HG03135 (cell line): Measurements from ENCODE around the gene KIAA0040.

Source experiments
- ATAC-seq: cut with Tn5 transposase; IDR thresholded peaks from one replicate; pipeline ENCODE4 v1.9.1; 2021; ENCODE audit warnings: mild to moderate bottlenecking, moderate library complexity; ENCODE audit not compliant: unreplicated experiment

The KIAA0040 gene

DNA sequence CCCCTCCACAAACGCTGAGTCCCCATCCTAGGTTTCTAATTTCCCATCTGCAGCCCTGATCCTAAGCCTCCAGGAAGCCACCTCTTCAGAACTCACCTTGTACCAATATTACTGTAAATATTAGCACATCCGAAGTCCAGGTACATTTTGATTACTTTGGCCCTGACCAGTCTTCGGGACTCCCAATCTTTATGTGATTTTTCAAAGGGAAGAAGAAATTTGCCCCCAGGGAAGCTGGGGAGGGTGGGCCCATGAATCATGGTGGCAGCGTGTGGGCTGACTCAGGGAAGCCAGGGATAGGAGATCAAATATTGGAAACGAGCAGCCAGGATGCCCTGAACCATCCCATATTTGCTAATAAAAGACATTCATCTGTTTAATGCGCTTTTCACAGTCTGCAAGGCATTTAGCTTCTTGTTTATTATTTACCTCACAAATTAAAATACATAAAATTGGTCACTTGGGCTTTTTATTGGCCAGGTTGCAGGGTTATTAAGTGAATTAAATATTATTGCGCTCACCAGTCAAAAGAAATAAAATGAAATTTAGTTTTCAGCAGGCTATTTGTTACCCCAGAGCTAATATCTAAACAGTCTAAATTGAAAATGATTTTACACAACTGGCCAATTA is 46.6 kb downstream of the KIAA0040 start:
- no peak for ATAC-seq

DNA sequence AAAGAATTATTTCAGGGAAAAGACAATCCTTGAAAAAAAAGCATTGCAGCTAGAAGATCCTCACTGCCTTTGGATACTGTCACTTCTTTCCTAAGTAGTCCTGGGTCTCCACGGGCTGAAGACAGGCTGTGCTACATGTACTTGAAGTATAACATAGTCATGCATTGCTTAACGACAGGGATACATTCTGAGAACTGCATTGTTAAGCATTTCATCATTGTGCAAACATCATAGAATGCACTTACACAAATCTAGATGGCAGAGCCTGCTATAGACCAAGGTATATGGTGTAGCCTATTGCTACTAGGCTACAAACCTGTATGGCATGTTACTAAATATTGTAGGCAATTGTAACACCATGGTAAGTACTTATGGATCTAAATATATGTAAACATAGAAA is 54.0 kb downstream of the KIAA0040 start:
- no peak for ATAC-seq

DNA sequence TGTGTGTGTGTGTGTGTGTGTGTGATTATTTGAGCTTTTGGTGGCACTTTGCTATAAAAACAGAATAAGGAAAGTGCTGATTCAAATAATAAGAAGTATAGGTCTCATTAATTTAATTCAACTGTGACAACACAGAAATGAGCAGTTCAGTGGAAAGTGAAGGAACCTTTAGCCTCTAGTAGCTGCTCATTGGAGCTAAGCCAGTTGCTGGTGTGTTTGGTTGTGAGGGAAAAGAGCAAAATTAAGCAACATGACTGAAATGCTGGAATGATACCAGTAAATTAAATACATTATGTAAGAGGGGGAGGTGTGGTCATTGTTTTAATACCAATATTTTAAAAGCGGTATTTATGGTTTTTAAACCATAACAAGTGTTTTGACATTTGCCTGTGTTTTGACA is 55.2 kb downstream of the KIAA0040 start:
- no peak for ATAC-seq

DNA sequence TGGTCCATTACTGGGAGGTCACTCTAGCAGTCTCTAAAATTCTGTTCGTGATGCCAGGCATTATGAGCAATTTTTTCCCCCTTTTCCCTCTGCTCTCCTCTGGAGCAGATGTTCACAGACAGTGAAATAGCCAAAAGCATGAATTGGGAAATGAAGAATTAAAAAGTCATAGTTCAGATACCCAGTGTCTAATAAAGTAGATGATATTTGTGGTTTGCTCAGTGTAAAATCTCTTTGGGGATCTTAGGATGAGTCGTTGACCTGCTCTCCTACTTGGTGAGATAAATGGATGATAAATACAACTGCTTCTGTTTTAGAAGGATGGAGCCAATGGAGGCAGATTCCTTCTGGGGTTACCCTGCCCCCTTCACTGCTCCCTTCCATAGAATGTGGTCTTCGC is 56.3 kb downstream of the KIAA0040 start:
- ATAC-seq, result no peak

DNA sequence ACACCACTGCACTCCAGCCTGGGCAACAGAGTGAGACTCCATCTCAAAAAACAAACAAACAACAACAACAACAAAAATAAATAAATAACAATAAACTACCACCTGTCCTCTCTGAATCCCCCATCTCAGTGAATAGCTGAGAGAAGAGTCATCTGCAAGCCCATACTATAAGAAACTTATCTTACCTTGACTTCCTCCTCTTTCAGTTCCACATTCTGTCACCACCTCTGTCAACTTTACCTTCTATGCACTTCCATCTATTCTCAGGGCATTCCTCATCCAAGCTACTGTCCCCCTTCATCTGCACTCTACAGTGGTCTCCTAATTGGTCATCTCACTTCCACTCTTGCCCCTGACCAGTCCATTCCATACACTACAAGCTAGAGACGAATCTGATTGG is 58.1 kb downstream of the KIAA0040 start:
- ATAC-seq, result no peak

DNA sequence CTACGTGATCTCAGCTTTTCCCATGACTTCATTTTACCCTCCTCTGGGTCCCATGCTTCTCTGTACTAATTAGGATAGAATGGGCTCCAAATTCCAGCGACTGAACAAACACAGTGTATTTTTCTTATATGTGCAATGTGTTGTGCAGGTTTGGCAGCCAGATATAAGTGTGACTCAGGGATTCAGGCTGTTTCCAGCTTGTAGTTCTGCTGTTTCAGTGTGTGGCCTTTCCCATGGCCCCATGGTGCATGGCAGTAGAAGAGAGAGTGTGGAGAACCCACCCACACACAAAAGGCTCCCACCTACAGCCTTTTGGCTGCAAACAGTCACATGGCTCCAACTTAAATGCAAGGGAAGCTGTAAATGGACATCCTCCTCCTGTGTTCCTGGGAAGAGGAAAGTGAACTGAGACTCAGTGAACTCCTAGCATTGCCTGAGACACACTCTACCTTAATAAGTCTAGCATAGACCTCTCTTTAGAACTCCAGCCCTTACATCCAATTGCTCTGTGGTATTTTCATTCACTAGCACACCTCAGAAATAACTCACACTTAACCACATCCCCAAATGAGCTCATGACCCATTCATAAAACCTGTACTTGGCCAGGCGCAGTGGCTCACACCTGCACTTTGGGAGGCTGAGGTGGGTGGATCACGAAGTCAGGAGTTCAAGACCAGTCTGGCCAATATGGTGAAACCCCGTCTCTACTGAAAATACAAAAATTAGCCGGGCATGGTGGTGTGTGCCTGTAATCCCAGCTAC is 58.7 kb downstream of the KIAA0040 start:
- no peak for ATAC-seq

DNA sequence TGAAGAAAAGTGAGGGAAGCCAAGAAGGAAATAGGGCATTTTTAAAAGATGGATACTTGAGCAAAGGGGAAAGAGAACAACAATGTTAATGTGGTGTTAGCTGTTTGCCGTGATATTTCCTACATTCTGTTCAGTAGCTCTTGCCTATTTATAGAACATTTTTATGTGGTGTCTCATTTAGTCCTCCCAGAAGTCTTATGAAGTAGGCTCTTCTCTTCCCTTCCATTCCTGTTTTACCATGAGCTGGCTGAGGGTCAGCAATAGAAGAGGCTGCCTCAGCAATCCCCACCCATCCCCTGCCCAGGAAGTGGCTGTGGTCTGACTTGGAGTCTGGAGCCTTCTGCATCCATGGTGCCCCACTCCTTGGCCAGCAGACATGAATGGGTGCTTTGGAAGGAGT is 60.1 kb downstream of the KIAA0040 start:
- no peak for ATAC-seq

DNA sequence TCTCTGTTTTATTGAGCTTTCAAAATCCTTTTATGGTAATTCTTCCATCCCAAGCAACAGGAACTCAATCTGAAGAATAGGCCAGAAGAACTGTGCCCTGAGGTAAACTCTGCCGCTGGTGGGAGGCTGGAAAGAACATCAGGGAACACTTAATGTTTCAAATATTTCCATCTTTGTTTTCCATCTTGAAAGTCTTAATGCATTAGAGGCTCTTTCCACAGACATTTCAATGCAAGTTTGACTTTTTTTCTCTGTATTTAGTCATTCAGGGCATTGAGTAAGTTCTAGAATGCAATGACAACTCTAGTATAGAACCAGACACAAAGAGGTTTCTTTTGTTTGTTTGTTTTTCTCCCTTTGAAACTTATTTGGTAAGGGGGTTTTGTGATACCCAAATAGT is 61.5 kb downstream of the KIAA0040 start:
- no peak for ATAC-seq

DNA sequence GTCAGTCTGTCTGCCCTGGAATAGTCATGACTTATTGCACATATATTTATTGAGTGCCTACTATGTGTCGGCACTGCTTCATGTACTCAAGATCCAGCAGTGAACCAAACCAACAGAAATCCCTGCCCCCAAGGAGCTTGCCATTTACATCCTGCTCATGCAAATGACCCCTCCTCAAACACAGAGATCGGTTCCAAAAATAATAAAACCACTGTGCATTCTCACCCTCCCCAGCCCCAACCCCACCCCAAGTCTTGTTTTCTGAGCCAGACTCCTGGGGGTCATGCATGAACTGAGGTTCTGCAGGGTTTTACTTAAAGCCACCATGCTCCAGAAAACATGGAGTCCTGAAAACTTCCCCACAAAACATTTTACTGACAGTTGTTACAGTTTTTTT is 61.9 kb downstream of the KIAA0040 start:
- ATAC-seq, result no peak

DNA sequence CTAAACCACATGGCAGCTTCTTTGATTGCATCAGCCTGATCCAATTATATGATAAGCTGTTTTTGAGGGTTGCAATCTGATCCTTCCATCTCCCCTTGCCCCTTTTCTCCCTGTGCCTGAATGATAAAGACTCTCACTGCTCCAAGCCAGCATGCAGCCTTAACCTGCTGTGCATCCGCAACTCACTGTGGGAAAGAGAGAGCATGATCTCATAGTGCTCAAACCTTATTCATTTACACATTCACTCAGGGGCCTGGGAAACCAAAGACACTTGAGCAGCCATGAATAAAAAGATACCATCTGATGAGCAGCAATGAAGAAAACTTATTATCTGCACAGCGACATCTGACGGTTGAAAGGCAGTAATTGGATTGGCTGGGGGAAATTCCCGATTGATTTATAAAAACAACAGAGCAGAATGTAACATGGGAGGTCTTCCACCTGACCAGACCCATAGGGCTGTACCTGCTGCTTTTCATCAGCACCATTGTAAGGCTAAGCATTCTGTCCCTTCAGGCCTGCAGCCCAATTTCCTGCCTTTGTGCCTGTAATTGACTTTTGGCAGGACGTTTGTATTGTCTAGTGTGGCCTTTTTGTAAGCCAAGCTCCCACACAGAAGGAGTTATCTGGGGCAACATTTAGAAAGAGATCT is 62.5 kb downstream of the KIAA0040 start:
- ATAC-seq, result no peak

DNA sequence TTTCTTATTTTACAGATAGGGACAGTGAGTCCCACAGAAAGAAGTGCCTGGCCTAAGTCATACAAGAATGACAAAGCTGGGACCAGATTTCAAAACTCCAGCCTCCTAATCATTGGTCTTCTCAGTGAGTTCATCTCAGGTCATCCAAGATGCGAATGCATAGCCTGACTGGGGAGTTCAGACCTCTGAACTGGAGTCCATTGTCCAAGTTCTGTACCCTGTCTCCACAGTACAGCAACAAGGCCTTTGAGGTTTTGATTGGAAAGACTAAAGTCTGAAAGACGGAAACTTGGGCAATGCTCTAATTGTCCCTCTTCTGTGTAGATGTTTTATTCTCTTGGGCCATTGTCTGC is 63.0 kb downstream of the KIAA0040 start:
- no peak for ATAC-seq

DNA sequence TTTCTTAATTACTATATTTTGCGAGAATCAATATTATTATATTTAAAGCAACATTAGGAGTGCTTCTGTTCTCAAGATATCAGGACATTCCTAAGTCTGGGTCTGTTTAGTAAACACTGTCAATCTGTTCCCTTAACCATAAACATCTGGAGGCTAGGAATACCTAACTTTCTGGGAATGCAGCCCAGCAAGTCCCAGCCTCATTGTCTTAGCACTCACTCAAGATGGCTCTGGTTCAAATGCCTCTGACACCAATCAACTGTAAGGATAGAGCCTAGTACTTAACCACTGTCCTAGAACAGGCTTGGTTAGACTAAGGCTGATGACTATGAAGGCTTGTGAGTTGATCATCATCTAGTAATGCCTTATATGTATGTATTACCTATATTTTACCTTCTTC is 63.4 kb downstream of the KIAA0040 start:
- no peak for ATAC-seq

DNA sequence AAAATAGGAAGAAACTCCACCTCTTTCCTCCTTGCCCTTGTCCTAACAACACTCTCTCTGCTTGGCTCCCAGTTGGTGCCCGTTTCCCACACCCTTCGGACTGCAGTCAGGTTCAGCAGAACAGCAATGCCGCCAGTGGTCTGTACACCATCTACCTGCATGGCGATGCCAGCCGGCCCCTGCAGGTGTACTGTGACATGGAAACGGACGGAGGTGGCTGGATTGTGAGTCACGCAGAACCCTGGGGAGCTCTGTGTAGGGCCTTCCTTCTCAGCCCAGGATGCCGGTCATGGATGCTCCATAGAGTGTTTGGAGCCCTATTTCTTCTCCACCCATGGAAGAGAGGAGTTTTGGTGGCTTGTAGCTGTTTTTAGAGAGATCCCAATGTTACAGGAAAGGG is 64.1 kb downstream of the KIAA0040 start:
- no peak for ATAC-seq

DNA sequence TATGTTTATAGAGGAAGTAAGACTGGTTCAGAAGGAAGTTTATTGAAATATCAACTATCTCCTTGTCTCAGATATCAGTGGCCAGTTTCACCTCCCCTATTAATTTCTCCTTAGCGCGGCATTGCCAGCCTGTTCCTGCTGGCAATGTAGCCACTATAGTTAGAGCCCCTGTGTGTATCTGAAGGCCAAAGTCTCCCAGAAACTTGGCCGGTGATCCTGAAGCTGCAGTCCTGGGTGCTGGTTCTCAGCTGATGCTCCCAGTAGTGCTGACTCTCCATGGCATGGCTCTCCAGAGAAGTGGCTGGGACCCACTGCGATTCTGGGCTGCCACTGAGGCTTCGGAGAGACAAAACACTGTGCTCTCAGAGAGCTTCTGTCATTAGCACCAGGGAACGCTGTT is 65.0 kb downstream of the KIAA0040 start:
- no peak for ATAC-seq

DNA sequence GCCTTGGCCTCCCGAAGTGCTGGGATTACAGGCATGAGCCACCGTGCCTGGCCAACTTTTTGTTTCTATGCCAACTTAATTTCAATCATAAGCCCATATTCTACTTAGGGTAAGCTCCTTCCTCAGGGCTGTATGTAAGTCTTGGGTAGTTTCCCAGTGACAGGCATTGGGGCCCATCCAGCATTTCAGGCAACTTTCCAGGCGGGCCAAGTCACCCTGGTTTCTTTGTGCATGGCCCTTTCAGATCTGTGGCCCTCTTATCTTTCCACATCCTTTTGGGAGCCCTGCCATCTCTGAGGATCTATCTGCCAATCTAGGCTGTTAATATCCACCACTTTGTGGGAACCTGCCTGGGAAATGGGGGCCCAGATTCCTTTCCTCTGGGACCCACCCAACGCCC is 66.2 kb downstream of the KIAA0040 start:
- ATAC-seq, result no peak

DNA sequence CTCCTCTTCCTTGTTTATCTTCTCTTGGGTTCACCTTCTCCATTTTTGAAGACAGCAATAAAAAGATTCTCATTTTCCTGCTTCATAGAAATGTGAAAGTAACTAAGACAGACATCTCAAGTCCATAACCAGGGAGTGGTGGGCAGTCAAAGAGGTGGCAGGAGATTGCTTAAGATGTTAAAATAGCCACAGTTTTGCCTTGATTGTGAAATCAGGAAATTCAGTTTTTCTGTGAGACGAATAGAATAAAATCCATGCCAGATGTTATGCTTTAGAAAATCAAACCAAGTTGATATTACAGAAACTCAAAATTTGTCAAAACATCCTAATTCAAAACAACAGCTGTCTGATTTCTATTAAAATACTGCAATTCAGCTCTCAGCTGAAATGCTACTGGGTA is 67.7 kb downstream of the KIAA0040 start:
- ATAC-seq, result no peak

DNA sequence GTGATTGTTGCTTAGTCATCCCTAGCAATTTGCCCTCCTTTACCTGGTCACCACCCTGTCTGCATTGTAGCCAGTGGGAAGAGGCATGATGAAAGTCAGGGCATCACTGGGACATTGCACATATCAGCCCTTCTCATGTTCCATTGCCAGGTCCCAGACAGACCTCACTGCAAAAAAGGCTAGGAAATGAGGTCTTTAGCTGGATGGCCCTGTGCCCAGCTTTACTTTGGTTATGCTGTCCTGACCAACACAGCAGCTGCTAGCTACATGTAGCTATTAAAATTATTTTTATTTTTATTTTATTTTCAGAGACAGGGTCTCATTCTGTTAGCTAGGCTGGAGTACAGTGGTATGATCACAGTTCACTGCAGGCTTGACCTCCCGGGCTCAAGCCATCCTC is 72.1 kb downstream of the KIAA0040 start:
- ATAC-seq, result no peak

DNA sequence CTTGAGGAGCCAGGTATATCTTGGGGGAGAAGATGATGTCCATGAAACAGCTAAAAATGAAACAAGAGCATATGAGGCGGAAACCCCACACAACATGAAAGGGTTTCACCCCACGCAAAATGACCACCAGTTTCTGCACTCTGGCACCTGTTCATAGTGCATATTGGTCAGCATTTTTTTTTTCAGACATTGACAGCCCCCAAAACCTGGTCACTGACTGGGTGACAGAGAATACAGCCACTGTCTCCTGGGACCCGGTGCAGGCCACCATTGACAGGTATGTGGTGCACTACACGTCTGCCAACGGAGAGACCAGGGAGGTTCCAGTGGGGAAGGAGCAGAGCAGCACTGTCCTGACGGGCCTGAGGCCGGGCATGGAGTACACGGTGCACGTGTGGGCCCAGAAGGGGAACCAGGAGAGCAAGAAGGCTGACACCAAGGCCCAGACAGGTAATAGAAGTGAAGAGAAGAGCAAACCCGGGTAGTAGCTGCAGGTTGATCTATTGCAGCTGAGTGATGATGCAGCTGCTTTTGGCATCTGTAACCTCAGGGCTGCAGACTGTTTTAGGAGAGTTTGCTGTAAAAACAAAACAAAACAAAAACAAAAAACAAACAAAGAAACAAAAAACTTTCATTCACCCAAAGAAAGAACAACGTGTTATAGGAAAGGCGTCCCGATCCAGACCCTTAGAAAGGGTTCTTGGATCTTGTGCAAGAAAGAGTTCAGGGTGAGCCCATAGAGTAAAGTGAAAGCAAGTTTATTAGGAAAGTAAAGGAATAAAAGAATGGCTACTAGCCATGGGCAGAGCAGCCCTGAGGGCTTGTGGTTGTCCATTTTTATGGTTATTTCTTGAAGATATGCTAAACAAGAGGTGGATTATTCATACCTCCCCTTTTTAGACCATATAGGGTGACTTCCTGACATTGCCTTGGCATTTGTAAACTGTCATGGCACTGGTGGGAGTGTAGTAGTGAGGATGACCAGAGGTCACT is 73.9 kb downstream of the KIAA0040 start:
- no peak for ATAC-seq

DNA sequence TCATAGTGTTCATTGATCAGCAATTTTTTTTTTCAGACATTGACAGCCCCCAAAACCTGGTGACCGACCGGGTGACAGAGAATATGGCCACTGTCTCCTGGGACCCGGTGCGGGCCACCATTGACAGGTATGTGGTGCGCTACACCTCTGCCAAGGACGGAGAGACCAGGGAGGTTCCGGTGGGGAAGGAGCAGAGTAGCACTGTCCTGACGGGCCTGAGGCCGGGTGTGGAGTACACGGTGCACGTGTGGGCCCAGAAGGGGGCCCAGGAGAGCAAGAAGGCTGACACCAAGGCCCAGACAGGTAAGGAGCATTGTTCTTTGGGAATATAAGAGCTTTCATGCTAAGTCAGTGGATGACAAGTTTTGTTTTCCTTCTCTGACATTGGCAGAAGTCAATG is 75.7 kb downstream of the KIAA0040 start:
- ATAC-seq, result no peak

DNA sequence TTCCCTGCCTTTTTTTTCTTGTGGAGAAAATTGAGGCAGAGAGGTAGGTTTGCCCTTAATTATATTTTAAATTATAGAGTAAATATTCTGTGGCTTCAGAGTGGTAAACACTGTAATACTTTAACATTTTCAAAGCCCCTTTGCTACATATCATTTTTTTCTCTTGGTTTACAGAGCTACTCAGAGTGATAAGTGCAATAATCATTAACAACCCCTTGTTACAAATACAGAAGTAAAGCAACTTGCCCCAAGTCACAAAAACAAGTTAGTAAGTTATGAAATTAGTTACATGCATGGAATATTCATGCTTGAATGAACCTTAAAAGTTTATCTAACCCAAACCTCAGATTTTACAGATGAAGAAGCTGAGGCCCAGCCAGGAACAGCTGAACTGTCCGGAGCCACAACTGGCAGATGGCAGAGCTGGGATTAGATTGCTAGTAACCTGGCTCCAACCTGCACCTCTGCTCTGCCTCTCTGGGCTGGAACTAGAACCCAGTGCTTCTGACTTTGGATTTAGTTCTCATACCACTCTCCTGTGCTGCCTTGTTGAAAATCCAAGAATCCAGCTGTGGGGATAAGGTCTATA is 76.3 kb downstream of the KIAA0040 start:
- no peak for ATAC-seq

DNA sequence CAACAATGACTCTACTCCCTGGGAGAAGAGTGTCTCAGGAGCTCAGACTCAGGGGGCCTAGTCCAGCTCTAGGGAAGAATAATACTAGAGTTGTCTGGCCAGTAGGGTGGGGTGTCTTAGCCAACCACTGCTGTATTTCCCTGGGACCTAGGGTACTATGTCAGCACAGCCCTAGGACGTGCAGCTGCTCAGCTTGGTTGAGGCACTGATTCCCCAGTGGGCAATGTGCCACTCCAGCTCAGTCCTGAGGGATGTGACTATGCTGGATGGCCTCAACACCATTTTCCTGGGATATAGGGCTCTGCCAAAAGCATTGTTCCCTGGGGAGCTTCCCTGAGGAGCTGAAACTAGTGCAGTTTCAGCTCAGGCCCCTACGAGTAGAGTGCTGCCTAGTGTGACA is 77.6 kb downstream of the KIAA0040 start:
- no peak for ATAC-seq
